Measurements from ENCODE around the gene TIPRL.
A peak's percentile ranks its signal among the peaks of the same experiment; 100 is the strongest.
"Not testable (repeated sequence)": the region's sequence is repeated elsewhere in the genome, so short reads cannot be mapped to it uniquely, and the experiment has no call there.

TIPRL gene

DNA sequence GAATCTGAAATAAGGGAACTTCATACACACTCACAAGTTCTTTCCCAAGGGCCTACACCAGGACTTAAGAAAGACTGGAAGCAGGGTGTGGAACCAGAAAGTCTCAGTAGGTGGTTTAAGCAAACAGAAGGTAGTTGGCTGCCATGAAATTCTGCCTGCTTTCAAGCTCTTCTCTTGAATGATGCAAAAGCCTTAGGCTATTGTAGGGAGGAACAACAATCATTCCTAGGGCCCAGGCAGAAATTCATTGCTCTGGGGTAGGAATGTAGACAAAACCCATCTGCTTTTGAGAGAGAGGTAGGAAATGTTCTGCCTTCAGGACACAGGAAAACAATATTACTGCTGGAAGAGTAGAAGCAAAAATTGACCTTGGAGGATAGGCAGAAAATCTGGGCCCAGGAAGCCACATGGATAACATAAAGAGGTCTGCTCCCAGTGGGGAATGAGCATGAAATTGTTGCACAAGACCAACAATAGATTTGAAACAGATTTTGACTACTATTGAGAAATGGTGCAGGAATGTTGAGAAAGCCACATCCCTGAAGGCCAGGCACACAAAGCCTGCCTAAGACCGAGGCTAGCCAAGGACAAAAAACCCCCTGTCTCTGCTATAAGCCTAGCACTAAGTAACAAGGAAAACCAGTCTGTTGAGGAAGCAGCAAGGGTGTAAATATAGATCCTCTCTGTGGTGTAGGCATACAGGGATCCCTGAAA is 24.3 kb downstream of the TIPRL start:
- DNase-seq (ENCODE audit: low spot score) = no peak

DNA sequence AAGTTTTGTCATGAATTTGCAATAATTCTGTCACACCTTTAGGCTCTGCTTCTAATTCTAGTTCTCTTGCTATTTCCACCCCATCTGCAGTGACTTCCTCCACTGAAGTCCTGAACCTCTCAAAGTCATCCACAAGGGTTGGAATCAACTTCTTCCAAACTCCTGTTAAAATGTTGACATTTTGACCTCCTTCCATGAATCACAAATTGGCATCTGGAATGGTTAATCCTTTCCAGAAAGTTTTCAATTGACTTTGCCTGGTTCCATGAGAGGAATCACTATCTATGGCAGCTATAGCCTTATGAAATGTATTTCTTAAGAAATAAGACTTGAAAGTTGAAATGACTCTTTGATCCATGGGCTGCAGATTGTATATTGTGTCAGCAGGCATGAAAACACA is 27.3 kb downstream of the TIPRL start:
- no peaks in the 10 kb centered on the region for H3K9me3 ChIP-seq (ENCODE audit: severe bottlenecking)
- H3K36me3 ChIP-seq (ENCODE audit: low read depth) = peaks cover 14% of the 10 kb centered on the region
- H3K27me3 ChIP-seq (ENCODE audit: insufficient read depth, poor library complexity, severe bottlenecking) = no peaks in the 10 kb centered on the region
- ATAC-seq (ENCODE audit: low read depth) = no peak
- no peaks in the 10 kb centered on the region for H3K4me1 ChIP-seq (ENCODE audit: insufficient read depth, poor library complexity, severe bottlenecking)
- TF ChIP-seq, protein P1, sequence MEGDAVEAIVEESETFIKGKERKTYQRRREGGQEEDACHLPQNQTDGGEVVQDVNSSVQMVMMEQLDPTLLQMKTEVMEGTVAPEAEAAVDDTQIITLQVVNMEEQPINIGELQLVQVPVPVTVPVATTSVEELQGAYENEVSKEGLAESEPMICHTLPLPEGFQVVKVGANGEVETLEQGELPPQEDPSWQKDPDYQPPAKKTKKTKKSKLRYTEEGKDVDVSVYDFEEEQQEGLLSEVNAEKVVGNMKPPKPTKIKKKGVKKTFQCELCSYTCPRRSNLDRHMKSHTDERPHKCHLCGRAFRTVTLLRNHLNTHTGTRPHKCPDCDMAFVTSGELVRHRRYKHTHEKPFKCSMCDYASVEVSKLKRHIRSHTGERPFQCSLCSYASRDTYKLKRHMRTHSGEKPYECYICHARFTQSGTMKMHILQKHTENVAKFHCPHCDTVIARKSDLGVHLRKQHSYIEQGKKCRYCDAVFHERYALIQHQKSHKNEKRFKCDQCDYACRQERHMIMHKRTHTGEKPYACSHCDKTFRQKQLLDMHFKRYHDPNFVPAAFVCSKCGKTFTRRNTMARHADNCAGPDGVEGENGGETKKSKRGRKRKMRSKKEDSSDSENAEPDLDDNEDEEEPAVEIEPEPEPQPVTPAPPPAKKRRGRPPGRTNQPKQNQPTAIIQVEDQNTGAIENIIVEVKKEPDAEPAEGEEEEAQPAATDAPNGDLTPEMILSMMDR (IDR thresholded peaks at IDR 0.05; ENCODE audit: poor library complexity, severe bottlenecking) = no peak
- no peak for DNase-seq (ENCODE audit: low spot score)
- no peak overlapping the region for H3K4me3 ChIP-seq (ENCODE audit: severe bottlenecking)
- no peak overlapping the region for H3K27ac ChIP-seq (ENCODE audit: poor library complexity, severe bottlenecking)

More for the DNA sequence above, 24.3 kb downstream of the TIPRL start:
- Histone ChIP-seq H3K4me3 (ENCODE audit: severe bottlenecking) (no peak overlapping the region), H3K27ac (ENCODE audit: poor library complexity, severe bottlenecking) (no peak overlapping the region), H3K4me1 (ENCODE audit: insufficient read depth, poor library complexity, severe bottlenecking) (no peaks in the 10 kb centered on the region), H3K36me3 (ENCODE audit: low read depth) (peaks cover 44% of the 10 kb centered on the region), H3K9me3 (ENCODE audit: severe bottlenecking) (no peaks in the 10 kb centered on the region), H3K27me3 (ENCODE audit: insufficient read depth, poor library complexity, severe bottlenecking) (no peaks in the 10 kb centered on the region)
- TF ChIP-seq, protein P1 (IDR thresholded peaks at IDR 0.05; ENCODE audit: poor library complexity, severe bottlenecking) = no peak
- ATAC-seq (ENCODE audit: low read depth) = peak; percentile 29; the same call in 1 of the 3 replicates

DNA sequence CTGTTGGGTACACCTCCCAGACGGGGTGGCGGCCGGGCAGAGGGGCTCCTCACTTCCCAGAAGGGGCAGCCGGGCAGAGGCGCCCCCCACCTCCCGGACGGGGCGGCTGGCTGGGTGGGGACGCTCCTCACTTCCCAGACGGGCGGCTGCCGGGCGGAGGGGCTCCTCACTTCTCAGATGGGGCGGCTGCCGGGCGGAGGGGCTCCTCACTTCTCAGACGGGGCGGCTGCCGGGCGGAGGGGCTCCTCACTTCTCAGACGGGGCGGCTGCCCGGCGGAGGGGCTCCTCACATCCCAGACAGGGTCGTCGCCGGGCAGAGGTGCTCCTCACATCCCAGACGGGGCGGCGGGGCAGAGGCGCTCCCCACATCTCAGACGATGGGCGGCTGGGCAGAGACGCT is 28.9 kb downstream of the TIPRL start:
- ATAC-seq (ENCODE audit: low read depth); DNase-seq (ENCODE audit: low spot score); H3K36me3 ChIP-seq (ENCODE audit: low read depth); H3K27ac ChIP-seq (ENCODE audit: poor library complexity, severe bottlenecking); H3K27me3 ChIP-seq (ENCODE audit: insufficient read depth, poor library complexity, severe bottlenecking); H3K4me1 ChIP-seq (ENCODE audit: insufficient read depth, poor library complexity, severe bottlenecking); H3K9me3 ChIP-seq (ENCODE audit: severe bottlenecking); H3K4me3 ChIP-seq (ENCODE audit: severe bottlenecking): not testable (repeated sequence)

DNA sequence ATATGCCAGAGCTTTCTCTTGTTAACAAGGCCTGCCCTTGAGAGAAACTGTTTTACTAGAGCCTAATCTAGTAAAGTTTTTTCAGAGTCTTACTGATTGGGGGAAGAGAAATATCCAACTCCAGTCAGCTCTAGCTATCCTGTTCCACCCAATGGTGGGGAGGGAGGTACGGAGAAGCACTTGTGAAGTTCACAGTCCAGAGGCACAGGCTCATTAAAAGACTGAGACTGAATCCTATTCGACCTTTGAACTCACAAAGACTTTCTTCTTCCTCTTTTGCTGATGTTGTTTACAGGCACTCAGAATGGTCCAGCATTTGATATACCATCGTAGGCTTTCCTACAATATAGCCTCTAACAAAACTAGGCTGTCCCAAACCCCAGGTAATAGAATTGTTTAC is 31.6 kb downstream of the TIPRL start:
- DNase-seq (ENCODE audit: low spot score) (no peak), ATAC-seq (ENCODE audit: low read depth) (no peak)
- no peaks in the 10 kb centered on the region for H3K36me3 ChIP-seq (ENCODE audit: low read depth)
- TF ChIP-seq, protein P1 (IDR thresholded peaks at IDR 0.05; ENCODE audit: poor library complexity, severe bottlenecking) = no peak
- H3K4me3 ChIP-seq (ENCODE audit: severe bottlenecking) = no peak overlapping the region
- no peaks in the 10 kb centered on the region for H3K4me1 ChIP-seq (ENCODE audit: insufficient read depth, poor library complexity, severe bottlenecking)
- H3K9me3 ChIP-seq (ENCODE audit: severe bottlenecking) = no peaks in the 10 kb centered on the region
- no peak overlapping the region for H3K27ac ChIP-seq (ENCODE audit: poor library complexity, severe bottlenecking)
- H3K27me3 ChIP-seq (ENCODE audit: insufficient read depth, poor library complexity, severe bottlenecking) = no peaks in the 10 kb centered on the region

DNA sequence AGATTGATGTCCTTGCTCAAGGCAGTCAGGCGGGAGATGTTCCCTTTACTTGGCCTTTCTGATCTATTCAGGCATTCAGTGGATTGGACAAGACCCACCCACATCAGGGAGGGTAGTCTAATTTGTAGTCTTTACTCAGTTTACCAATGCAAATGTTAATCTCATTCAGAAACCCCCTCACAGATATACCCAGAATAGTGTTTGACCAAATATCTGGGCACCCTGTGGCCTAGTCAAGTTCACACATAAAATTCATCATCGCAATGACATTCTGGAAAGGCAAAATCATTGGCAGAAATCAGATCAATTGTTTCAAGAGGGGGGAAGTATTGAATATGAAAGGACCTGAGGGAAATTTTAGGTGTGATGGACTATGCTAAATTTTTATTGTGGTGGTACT is 34.6 kb downstream of the TIPRL start:
- Histone ChIP-seq H3K27ac (ENCODE audit: poor library complexity, severe bottlenecking) (no peak overlapping the region), H3K27me3 (ENCODE audit: insufficient read depth, poor library complexity, severe bottlenecking) (no peaks in the 10 kb centered on the region), H3K4me1 (ENCODE audit: insufficient read depth, poor library complexity, severe bottlenecking) (no peaks in the 10 kb centered on the region), H3K4me3 (ENCODE audit: severe bottlenecking) (no peak overlapping the region), H3K36me3 (ENCODE audit: low read depth) (no peaks in the 10 kb centered on the region), H3K9me3 (ENCODE audit: severe bottlenecking) (no peaks in the 10 kb centered on the region)
- TF ChIP-seq, protein P1 (IDR thresholded peaks at IDR 0.05; ENCODE audit: poor library complexity, severe bottlenecking) = no peak
- ATAC-seq (ENCODE audit: low read depth) (no peak), DNase-seq (ENCODE audit: low spot score) (no peak)

Measured in RWPE2 (cell line).